Astrocyte (in vitro differentiated cells and primary cell): ENCODE measurements around the gene NNAT.
"Not testable (repeated sequence)": the region's sequence is repeated elsewhere in the genome, so short reads cannot be mapped to it uniquely, and the experiment has no call there.

ENCODE experiments used
- EZH2 ChIP-seq: IDR thresholded peaks from 2 replicates; pipeline ENCODE4 v1.6.1; 2012; ENCODE audit warnings: mild to moderate bottlenecking, low read length, inconsistent platforms; ENCODE audit not compliant: insufficient read depth
- TF ChIP-seq, protein P1 (sequence below): IDR thresholded peaks from 2 replicates; pipeline ENCODE4 v1.5.1; 2011; ENCODE audit warnings: low read depth, mild to moderate bottlenecking, inconsistent platforms, low read length, moderate library complexity; ENCODE audit not compliant: insufficient read depth

DNA sequence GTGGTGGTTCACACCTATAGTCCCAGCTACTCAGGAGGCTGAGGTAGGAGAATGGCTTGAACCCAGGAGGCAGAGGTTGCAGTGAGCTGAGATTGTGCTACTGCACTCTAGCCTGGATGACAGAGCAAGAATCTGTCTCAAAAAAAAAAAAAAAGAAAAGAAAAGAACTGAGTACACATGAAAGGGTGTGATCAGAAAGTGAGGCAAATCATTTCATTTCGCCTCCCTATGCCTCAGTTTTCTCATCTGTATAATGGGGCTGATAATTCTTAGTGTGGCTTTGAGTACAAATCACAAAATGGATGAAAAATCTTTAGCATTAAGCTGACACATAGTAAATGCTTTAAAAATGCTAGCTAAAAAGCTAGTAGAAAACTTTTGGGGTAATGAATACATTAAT, 19.8 kb downstream of the NNAT start:
- TF ChIP-seq EZH2, result not testable (repeated sequence)
- TF ChIP-seq, protein P1, sequence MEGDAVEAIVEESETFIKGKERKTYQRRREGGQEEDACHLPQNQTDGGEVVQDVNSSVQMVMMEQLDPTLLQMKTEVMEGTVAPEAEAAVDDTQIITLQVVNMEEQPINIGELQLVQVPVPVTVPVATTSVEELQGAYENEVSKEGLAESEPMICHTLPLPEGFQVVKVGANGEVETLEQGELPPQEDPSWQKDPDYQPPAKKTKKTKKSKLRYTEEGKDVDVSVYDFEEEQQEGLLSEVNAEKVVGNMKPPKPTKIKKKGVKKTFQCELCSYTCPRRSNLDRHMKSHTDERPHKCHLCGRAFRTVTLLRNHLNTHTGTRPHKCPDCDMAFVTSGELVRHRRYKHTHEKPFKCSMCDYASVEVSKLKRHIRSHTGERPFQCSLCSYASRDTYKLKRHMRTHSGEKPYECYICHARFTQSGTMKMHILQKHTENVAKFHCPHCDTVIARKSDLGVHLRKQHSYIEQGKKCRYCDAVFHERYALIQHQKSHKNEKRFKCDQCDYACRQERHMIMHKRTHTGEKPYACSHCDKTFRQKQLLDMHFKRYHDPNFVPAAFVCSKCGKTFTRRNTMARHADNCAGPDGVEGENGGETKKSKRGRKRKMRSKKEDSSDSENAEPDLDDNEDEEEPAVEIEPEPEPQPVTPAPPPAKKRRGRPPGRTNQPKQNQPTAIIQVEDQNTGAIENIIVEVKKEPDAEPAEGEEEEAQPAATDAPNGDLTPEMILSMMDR, result not testable (repeated sequence)
